Measurements from ENCODE around the gene TUBGCP2.

TUBGCP2 gene

GRCh38 chr10:133280391-133281059 lies 28.1 kb downstream of the TUBGCP2 start:
- H3K36me3 ChIP-seq (ENCODE audit: control insufficient read depth, insufficient read depth, low read length) = no peaks in the 10 kb centered on the region
- no peak overlapping the region for H3K4me3 ChIP-seq (ENCODE audit: low read depth, low read length)
- H3K9ac ChIP-seq = no peak overlapping the region
- no peaks in the 10 kb centered on the region for H3K27me3 ChIP-seq (ENCODE audit: control insufficient read depth, insufficient read depth, low read length)
- no peaks in the 10 kb centered on the region for H3K79me2 ChIP-seq
- H3K27ac ChIP-seq = no peak overlapping the region
- H3K4me1 ChIP-seq = peaks cover 3% of the 10 kb centered on the region
- TF ChIP-seq CTCF (IDR thresholded peaks at IDR 0.05) = no peak
- no peaks in the 10 kb centered on the region for H3K9me3 ChIP-seq (ENCODE audit: control insufficient read depth, low read length)
- H3K4me2 ChIP-seq (ENCODE audit: low read length) = no peak overlapping the region
- H2AFZ ChIP-seq = no peak overlapping the region

GRCh38 chr10:133279326-133280226 lies 29.1 kb downstream of the TUBGCP2 start:
- Histone ChIP-seq H2AFZ (no peak overlapping the region), H3K79me2 (no peaks in the 10 kb centered on the region), H3K4me1 (peaks cover 3% of the 10 kb centered on the region), H3K36me3 (ENCODE audit: control insufficient read depth, insufficient read depth, low read length) (no peaks in the 10 kb centered on the region), H3K27ac (no peak overlapping the region), H3K9ac (no peak overlapping the region), H3K4me2 (ENCODE audit: low read length) (no peak overlapping the region), H3K9me3 (ENCODE audit: control insufficient read depth, low read length) (no peaks in the 10 kb centered on the region), H3K27me3 (ENCODE audit: control insufficient read depth, insufficient read depth, low read length) (no peaks in the 10 kb centered on the region), H3K4me3 (ENCODE audit: low read depth, low read length) (no peak overlapping the region)
- TF ChIP-seq CTCF (IDR thresholded peaks at IDR 0.05) = no peak

GRCh38 chr10:133278577-133279265 lies 30.0 kb downstream of the TUBGCP2 start:
- H3K79me2 ChIP-seq = no peaks in the 10 kb centered on the region
- H3K4me1 ChIP-seq = peaks cover 3% of the 10 kb centered on the region
- H3K36me3 ChIP-seq (ENCODE audit: control insufficient read depth, insufficient read depth, low read length) = no peaks in the 10 kb centered on the region
- no peak overlapping the region for H2AFZ ChIP-seq
- no peaks in the 10 kb centered on the region for H3K27me3 ChIP-seq (ENCODE audit: control insufficient read depth, insufficient read depth, low read length)
- H3K9me3 ChIP-seq (ENCODE audit: control insufficient read depth, low read length) = no peaks in the 10 kb centered on the region
- H3K27ac ChIP-seq = no peak overlapping the region
- no peak overlapping the region for H3K4me2 ChIP-seq (ENCODE audit: low read length)
- H3K4me3 ChIP-seq (ENCODE audit: low read depth, low read length) = no peak overlapping the region
- H3K9ac ChIP-seq = no peak overlapping the region
- no peak for TF ChIP-seq CTCF (IDR thresholded peaks at IDR 0.05)

- TF ChIP-seq CTCF (IDR thresholded peaks at IDR 0.05) = no peak
- Histone ChIP-seq H3K9ac (no peak overlapping the region), H3K27me3 (ENCODE audit: control insufficient read depth, insufficient read depth, low read length) (no peaks in the 10 kb centered on the region), H3K36me3 (ENCODE audit: control insufficient read depth, insufficient read depth, low read length) (no peaks in the 10 kb centered on the region), H3K27ac (no peak overlapping the region), H3K4me1 (peaks cover 3% of the 10 kb centered on the region), H3K4me2 (ENCODE audit: low read length) (no peak overlapping the region), H3K79me2 (no peaks in the 10 kb centered on the region), H3K9me3 (ENCODE audit: control insufficient read depth, low read length) (no peaks in the 10 kb centered on the region), H3K4me3 (ENCODE audit: low read depth, low read length) (no peak overlapping the region), H2AFZ (no peak overlapping the region)
These were observed 30.6 kb downstream of the TUBGCP2 start for GRCh38 chr10:133277993-133278576.

Data from parathyroid adenoma (tissue), 2 donors.